SK-N-SH (cell line): ENCODE measurements around the gene LAMP5.

Source experiments
- CTCF ChIP-seq: fragments of 200-600 bp; sonication (generic); IDR thresholded peaks from 2 replicates; pipeline ENCODE4 v1.6.1; 2017; ENCODE audit warnings: antibody characterized with exemption, mild to moderate bottlenecking, moderate library complexity
- EP300 ChIP-seq, 2 experiments: IDR thresholded peaks; 2 replicates each; pipeline versions ENCODE4 v1.4.0 to v1.6.1; 2012; ENCODE audit warnings: borderline replicate concordance in 1 of 2, low read depth in 1 of 2, low read length in 1 of 2
- JUND ChIP-seq: IDR thresholded peaks from 2 replicates; pipeline ENCODE4 v1.4.0; 2012
- MXI1 ChIP-seq: IDR thresholded peaks from 2 replicates; pipeline ENCODE4 v1.6.1; 2012; ENCODE audit warnings: mild to moderate bottlenecking, low read depth, low read length, improper control_type of control experiment
- NFIC ChIP-seq: IDR thresholded peaks from 2 replicates; pipeline ENCODE4 v1.4.0; 2012; ENCODE audit warnings: borderline replicate concordance
- RFX5 ChIP-seq: IDR thresholded peaks from 2 replicates; pipeline ENCODE4 v1.6.1; 2012; ENCODE audit warnings: mild to moderate bottlenecking, improper control_type of control experiment, low read length
- SIN3A ChIP-seq: IDR thresholded peaks from 2 replicates; pipeline ENCODE4 v1.6.1; 2012; ENCODE audit warnings: low read depth, mild to moderate bottlenecking, low read length, moderate library complexity, borderline replicate concordance
- TCF12 ChIP-seq: IDR thresholded peaks from 2 replicates; pipeline ENCODE4 v1.4.0; 2012
- TF ChIP-seq, protein P1 (sequence below): IDR thresholded peaks from 2 replicates; pipeline ENCODE4 v1.4.0; 2012; ENCODE audit warnings: low read depth

DNA sequence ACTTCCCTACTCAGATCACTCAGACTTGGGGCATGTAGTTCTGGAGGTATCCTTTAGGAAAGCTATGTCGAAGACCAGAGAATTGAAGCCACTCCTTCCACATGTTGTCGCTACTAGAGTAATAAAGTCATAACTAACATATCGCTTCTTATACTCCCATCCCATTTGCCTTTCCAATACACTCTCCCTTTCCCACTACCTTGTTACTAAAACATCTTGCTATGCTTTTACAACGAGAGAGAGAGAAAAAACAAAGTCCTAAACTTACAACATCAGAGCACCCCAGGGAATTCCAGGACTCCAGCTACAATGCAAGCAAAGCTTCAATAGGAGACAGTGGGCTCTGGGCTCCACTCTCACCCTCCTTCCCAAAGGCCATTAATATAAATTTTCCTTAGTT is 5.1 kb upstream of the LAMP5 start:
- no peak for TF ChIP-seq CTCF
- TF ChIP-seq MXI1: no peak
- no peak for TF ChIP-seq TCF12
- no peak for TF ChIP-seq JUND
- TF ChIP-seq RFX5: no peak
- TF ChIP-seq, protein P1, sequence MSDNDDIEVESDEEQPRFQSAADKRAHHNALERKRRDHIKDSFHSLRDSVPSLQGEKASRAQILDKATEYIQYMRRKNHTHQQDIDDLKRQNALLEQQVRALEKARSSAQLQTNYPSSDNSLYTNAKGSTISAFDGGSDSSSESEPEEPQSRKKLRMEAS: no peak
- TF ChIP-seq SIN3A: no peak
- TF ChIP-seq EP300 (IDR thresholded peaks at IDR 0.05; ENCODE audit: borderline replicate concordance in 1 of 2, low read depth in 1 of 2, low read length in 1 of 2): no peak
- no peak for TF ChIP-seq NFIC
